K562 (cell line): ENCODE results near the gene MYLK4. TPM values are rescaled to one million over a fixed set of nuclear protein-coding genes. Genes with fewer than 3 reads are reported as not detected.
A peak's percentile ranks its signal among the peaks of the same experiment; 100 is the strongest.

Source experiments
- BRF1 ChIP-seq: IDR thresholded peaks from 3 replicates; pipeline ENCODE4 v1.6.1; 2011; ENCODE audit warnings: borderline replicate concordance, mild to moderate bottlenecking; ENCODE audit not compliant: insufficient read length; ENCODE audit errors: extremely low read depth
- CBX3 ChIP-seq, 2 experiments: IDR thresholded peaks; 1 replicate in 1 of 2; 2 replicates in 1 of 2; pipeline ENCODE4 v1.6.1; 2012; ENCODE audit warnings: inconsistent platforms in 2 of 2, low read length in 2 of 2, borderline replicate concordance in 1 of 2, control low read depth in 1 of 2
- CC2D1A ChIP-seq: fragments of 450-650 bp; IDR thresholded peaks from 2 replicates; pipeline ENCODE4 v1.6.1; 2017; ENCODE audit warnings: mild to moderate bottlenecking
- CHCHD3 ChIP-seq: fragments of 250-450 bp; sonication (Bioruptor Pico); IDR thresholded peaks from 2 replicates; pipeline ENCODE4 v2.1.2; 2022; ENCODE audit warnings: mild to moderate bottlenecking
- FOSL1 ChIP-seq: fragments of 200-800 bp; sonication (Bioruptor generic); conservative IDR thresholded peaks from 2 replicates; pipeline ENCODE4 v1.6.1; 2016; ENCODE audit warnings: missing genetic modification characterization, missing compliant biosample characterization
- MBD2 ChIP-seq: sonication (generic); IDR thresholded peaks from 2 replicates; pipeline ENCODE4 v1.6.1; 2016; ENCODE audit warnings: low read depth, borderline replicate concordance
- MTA3 ChIP-seq: fragments of 450-650 bp; formaldehyde crosslinking; IDR thresholded peaks from 2 replicates; pipeline ENCODE4 v1.6.1; 2017; ENCODE audit warnings: mild to moderate bottlenecking, borderline replicate concordance
- PHF8 ChIP-seq: fragments of 200-600 bp; sonication (generic); IDR thresholded peaks from 2 replicates; pipeline ENCODE4 v1.6.1; 2012; ENCODE audit warnings: mixed run types, mild to moderate bottlenecking, inconsistent platforms, low read length, moderate library complexity, borderline replicate concordance
- POLR2B ChIP-seq: fragments of 450-650 bp; IDR thresholded peaks from 2 replicates; pipeline ENCODE4 v1.6.1; 2018; ENCODE audit warnings: low read depth; ENCODE audit not compliant: partially characterized antibody
- RFX1 ChIP-seq: fragments of 450-650 bp; IDR thresholded peaks from 2 replicates; pipeline ENCODE4 v1.6.1; 2016; ENCODE audit warnings: mild to moderate bottlenecking, moderate library complexity
- ZFP1 ChIP-seq: fragments of 450-650 bp; formaldehyde crosslinking; IDR thresholded peaks from 2 replicates; pipeline ENCODE4 v1.4.0; 2020; ENCODE audit warnings: mild to moderate bottlenecking, mixed read lengths
- ZSCAN29 ChIP-seq: fragments of 450-650 bp; IDR thresholded peaks from 2 replicates; pipeline ENCODE4 v1.6.1; 2017
- polyA plus RNA-seq, 8 experiments: library from polyadenylated mRNA; depleted of rRNA in 4 of 8; stranded (reverse) in 5 of 8; unstranded in 3 of 8; fragments of >200 nt; fragmentation: Nextera tagmentation in 2 of 8; fragmentation: Illumina TruSeq in 1 of 8; extraction: Ambion mirVana in 2 of 8; extraction: Trizol in 1 of 8; gene quantifications; 2 replicates each; pipeline versions ENCODE4 v1.2.1 to v1.2.3, GENCODE V29; 2011 to 2014; ENCODE audit warnings: inconsistent platforms in 1 of 8, missing spikeins in 1 of 8
- total RNA-seq, 7 experiments: library from RNA; depleted of rRNA in 6 of 7; stranded (reverse); fragments of >200 nt in 6 of 7; fragmentation: Illumina TruSeq in 2 of 7; extraction: Trizol in 2 of 7; gene quantifications; 2 replicates each; pipeline versions ENCODE4 v1.2.1 to v1.2.3, GENCODE V29; 2011 to 2021; ENCODE audit warnings: low replicate concordance in 1 of 7
- TF ChIP-seq, protein P1 (sequence below), 2 experiments: fragments of 450-650 bp; formaldehyde crosslinking in 1 of 2; IDR thresholded peaks; 2 replicates each; pipeline versions ENCODE4 v1.4.0 to v1.6.1; 2014 to 2020; ENCODE audit warnings: mild to moderate bottlenecking in 2 of 2, borderline replicate concordance in 1 of 2, low read depth in 1 of 2
- TF ChIP-seq, protein P2 (sequence below): fragments of 250-450 bp; sonication (Bioruptor Pico); IDR thresholded peaks from 2 replicates; pipeline ENCODE4 v1.5.0; 2020; ENCODE audit warnings: mild to moderate bottlenecking, borderline replicate concordance
- TF ChIP-seq, protein P3 (sequence below): fragments of 200-800 bp; sonication (Bioruptor generic); IDR thresholded peaks from 2 replicates; pipeline ENCODE4 v1.6.1; 2017; ENCODE audit warnings: missing genetic modification characterization, missing compliant biosample characterization

The MYLK4 gene
- total and polyA plus RNA-seq, 9 of the 15 experiments (the other 6 are each of a cell fraction or from before 2014, with no cell fraction given), result 0.01 to 0.15 (median 0.06) TPM

DNA sequence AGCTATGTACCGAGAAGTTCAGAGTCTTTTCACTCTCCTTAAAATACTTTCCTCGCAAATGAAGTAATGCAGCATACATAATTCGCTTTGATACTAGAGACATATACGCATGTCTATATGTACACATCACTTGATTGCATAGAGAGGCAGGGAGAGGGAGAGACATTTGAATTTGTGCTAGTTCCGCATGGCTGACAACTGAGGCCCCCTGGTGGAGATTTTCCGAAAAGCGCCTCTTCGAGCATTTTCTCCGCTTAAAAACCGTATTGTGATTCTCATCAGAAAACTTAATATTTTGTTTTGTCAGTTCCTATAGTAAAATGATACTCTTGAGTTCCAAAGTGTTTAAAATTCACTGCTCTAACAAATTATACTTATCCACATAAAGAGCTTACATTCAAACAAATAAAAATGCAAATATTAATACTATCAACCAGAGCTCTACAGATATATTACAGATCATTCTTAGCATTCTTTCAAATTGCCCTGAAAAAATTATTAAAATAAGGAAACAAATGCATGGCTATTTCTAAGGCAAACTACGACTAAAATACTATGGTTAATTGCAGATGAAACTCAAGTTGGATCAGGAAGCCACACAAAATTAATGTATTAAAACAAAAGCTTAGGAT lies 637 bp downstream of the MYLK4 start (continued):
- TF ChIP-seq, protein P1, sequence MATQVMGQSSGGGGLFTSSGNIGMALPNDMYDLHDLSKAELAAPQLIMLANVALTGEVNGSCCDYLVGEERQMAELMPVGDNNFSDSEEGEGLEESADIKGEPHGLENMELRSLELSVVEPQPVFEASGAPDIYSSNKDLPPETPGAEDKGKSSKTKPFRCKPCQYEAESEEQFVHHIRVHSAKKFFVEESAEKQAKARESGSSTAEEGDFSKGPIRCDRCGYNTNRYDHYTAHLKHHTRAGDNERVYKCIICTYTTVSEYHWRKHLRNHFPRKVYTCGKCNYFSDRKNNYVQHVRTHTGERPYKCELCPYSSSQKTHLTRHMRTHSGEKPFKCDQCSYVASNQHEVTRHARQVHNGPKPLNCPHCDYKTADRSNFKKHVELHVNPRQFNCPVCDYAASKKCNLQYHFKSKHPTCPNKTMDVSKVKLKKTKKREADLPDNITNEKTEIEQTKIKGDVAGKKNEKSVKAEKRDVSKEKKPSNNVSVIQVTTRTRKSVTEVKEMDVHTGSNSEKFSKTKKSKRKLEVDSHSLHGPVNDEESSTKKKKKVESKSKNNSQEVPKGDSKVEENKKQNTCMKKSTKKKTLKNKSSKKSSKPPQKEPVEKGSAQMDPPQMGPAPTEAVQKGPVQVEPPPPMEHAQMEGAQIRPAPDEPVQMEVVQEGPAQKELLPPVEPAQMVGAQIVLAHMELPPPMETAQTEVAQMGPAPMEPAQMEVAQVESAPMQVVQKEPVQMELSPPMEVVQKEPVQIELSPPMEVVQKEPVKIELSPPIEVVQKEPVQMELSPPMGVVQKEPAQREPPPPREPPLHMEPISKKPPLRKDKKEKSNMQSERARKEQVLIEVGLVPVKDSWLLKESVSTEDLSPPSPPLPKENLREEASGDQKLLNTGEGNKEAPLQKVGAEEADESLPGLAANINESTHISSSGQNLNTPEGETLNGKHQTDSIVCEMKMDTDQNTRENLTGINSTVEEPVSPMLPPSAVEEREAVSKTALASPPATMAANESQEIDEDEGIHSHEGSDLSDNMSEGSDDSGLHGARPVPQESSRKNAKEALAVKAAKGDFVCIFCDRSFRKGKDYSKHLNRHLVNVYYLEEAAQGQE (IDR thresholded peaks at IDR 0.05; ENCODE audit: borderline replicate concordance), result 0 out of 2 replicates have a peak, but pooled peaks have one; percentile 42
- TF ChIP-seq, protein P1 (CRISPR knock-in tag; IDR thresholded peaks at IDR 0.05; ENCODE audit: low read depth), result no peak
- 0 out of 2 replicates have a peak, but pooled peaks have one; percentile 41 for TF ChIP-seq CC2D1A
- TF ChIP-seq, protein P2, sequence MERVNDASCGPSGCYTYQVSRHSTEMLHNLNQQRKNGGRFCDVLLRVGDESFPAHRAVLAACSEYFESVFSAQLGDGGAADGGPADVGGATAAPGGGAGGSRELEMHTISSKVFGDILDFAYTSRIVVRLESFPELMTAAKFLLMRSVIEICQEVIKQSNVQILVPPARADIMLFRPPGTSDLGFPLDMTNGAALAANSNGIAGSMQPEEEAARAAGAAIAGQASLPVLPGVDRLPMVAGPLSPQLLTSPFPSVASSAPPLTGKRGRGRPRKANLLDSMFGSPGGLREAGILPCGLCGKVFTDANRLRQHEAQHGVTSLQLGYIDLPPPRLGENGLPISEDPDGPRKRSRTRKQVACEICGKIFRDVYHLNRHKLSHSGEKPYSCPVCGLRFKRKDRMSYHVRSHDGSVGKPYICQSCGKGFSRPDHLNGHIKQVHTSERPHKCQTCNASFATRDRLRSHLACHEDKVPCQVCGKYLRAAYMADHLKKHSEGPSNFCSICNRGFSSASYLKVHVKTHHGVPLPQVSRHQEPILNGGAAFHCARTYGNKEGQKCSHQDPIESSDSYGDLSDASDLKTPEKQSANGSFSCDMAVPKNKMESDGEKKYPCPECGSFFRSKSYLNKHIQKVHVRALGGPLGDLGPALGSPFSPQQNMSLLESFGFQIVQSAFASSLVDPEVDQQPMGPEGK (CRISPR knock-in tag), result no peak
- TF ChIP-seq BRF1, result no peak
- no peak for TF ChIP-seq MBD2
- TF ChIP-seq ZSCAN29, result 0 out of 2 replicates have a peak, but pooled peaks have one; percentile 58
- 0 out of 2 replicates have a peak, but pooled peaks have one; percentile 14 for TF ChIP-seq MTA3
- TF ChIP-seq PHF8, result no peak
- peak; percentile 10; the same call in 1 of the 2 replicates for TF ChIP-seq RFX1
- TF ChIP-seq CHCHD3 (CRISPR knock-in tag), result no peak
- peak; percentile 30; the same call in 1 of the 2 replicates for TF ChIP-seq FOSL1 (tag)
- TF ChIP-seq, protein P3, sequence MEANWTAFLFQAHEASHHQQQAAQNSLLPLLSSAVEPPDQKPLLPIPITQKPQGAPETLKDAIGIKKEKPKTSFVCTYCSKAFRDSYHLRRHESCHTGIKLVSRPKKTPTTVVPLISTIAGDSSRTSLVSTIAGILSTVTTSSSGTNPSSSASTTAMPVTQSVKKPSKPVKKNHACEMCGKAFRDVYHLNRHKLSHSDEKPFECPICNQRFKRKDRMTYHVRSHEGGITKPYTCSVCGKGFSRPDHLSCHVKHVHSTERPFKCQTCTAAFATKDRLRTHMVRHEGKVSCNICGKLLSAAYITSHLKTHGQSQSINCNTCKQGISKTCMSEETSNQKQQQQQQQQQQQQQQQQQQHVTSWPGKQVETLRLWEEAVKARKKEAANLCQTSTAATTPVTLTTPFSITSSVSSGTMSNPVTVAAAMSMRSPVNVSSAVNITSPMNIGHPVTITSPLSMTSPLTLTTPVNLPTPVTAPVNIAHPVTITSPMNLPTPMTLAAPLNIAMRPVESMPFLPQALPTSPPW, result no peak
- no peak for TF ChIP-seq ZFP1 (CRISPR knock-in tag)
- peak in 1 of 2 experiments; percentile 40; a peak in 1 of 3 replicates for TF ChIP-seq CBX3 (IDR thresholded peaks at IDR 0.05; ENCODE audit: borderline replicate concordance in 1 of 2, low read length in 2 of 2)
- no peak for TF ChIP-seq POLR2B
